H9 (cell line): ENCODE results near the gene EPGN. TPM values are rescaled to one million over a fixed set of nuclear protein-coding genes. Genes with fewer than 3 reads are reported as not detected.

ENCODE experiments used
- DNase-seq: peaks from one replicate; pipeline ENCODE4 v3.0.0-alpha.2; 2017
- H2AFZ ChIP-seq: one replicate; pipeline ENCODE4 v1.6.1; 2013; ENCODE audit warnings: mild to moderate bottlenecking, low read length, control low read depth, moderate library complexity
- H2AK5ac ChIP-seq: 2 replicates; pipeline ENCODE4 v1.6.1; 2013; ENCODE audit warnings: low read length, control low read depth, mixed read lengths; ENCODE audit not compliant: insufficient read length
- H2BK120ac ChIP-seq: one replicate; pipeline ENCODE4 v1.6.1; 2013; ENCODE audit warnings: low read depth, mild to moderate bottlenecking, low read length, control low read depth, inconsistent platforms; ENCODE audit not compliant: poor library complexity, severe bottlenecking
- H2BK12ac ChIP-seq: 2 replicates; pipeline ENCODE4 v1.6.1; 2013; ENCODE audit warnings: low read length, control low read depth, mixed read lengths, low read depth; ENCODE audit not compliant: insufficient read length
- H2BK15ac ChIP-seq: 2 replicates; pipeline ENCODE4 v1.6.1; 2013; ENCODE audit warnings: low read depth, low read length, control low read depth
- H2BK20ac ChIP-seq: one replicate; pipeline ENCODE4 v1.6.1; 2013; ENCODE audit warnings: low read depth, mild to moderate bottlenecking, low read length, control low read depth, inconsistent platforms; ENCODE audit not compliant: poor library complexity, severe bottlenecking
- H2BK5ac ChIP-seq: 2 replicates; pipeline ENCODE4 v1.6.1; 2013; ENCODE audit warnings: low read length, control low read depth, mixed read lengths; ENCODE audit not compliant: insufficient read length
- H3K14ac ChIP-seq: 2 replicates; pipeline ENCODE4 v1.6.1; 2013; ENCODE audit warnings: low read length, control low read depth; ENCODE audit not compliant: insufficient read depth
- H3K18ac ChIP-seq: 2 replicates; pipeline ENCODE4 v1.6.1; 2013; ENCODE audit warnings: low read depth, mild to moderate bottlenecking, mixed read lengths, low read length, control low read depth; ENCODE audit not compliant: insufficient read length
- H3K23ac ChIP-seq: 2 replicates; pipeline ENCODE4 v1.6.1; 2013; ENCODE audit warnings: low read length, control low read depth, mixed read lengths, low read depth; ENCODE audit not compliant: insufficient read length
- H3K23me2 ChIP-seq: 2 replicates; pipeline ENCODE4 v1.6.1; 2013; ENCODE audit warnings: low read depth, mild to moderate bottlenecking, mixed read lengths, low read length, control low read depth; ENCODE audit not compliant: insufficient read length, poor library complexity, severe bottlenecking
- H3K27ac ChIP-seq: 2 replicates; pipeline ENCODE4 v1.5.1; 2013; ENCODE audit warnings: low read length, control low read depth, mixed read lengths, low read depth; ENCODE audit not compliant: insufficient read length
- H3K27me3 ChIP-seq: 2 replicates; pipeline ENCODE4 v1.6.1; 2013; ENCODE audit warnings: low read length, control low read depth, inconsistent platforms; ENCODE audit not compliant: insufficient read depth
- H3K4ac ChIP-seq: 2 replicates; pipeline ENCODE4 v1.6.1; 2013; ENCODE audit warnings: low read depth, mild to moderate bottlenecking, control low read depth, inconsistent platforms, low read length, moderate library complexity
- H3K4me1 ChIP-seq: 2 replicates; pipeline ENCODE4 v1.6.1; 2013; ENCODE audit warnings: low read length, control low read depth, inconsistent platforms; ENCODE audit not compliant: insufficient read depth
- H3K4me2 ChIP-seq: 2 replicates; pipeline ENCODE4 v1.6.1; 2013; ENCODE audit warnings: low read length, control low read depth, mixed read lengths; ENCODE audit not compliant: insufficient read length, insufficient read depth
- H3K56ac ChIP-seq: 2 replicates; pipeline ENCODE4 v1.6.1; 2013; ENCODE audit warnings: low read depth, mild to moderate bottlenecking, mixed read lengths, low read length, control low read depth; ENCODE audit not compliant: insufficient read length
- H3K79me1 ChIP-seq: 2 replicates; pipeline ENCODE4 v1.6.1; 2013; ENCODE audit warnings: low read depth, mild to moderate bottlenecking, moderate library complexity, low read length, control low read depth, inconsistent platforms; ENCODE audit not compliant: insufficient read depth, poor library complexity, severe bottlenecking
- H3K79me2 ChIP-seq: 2 replicates; pipeline ENCODE4 v1.6.1; 2013; ENCODE audit warnings: low read length, control low read depth, inconsistent platforms; ENCODE audit not compliant: insufficient read depth
- H3K9ac ChIP-seq: 2 replicates; pipeline ENCODE4 v1.6.1; 2013; ENCODE audit warnings: low read length, control low read depth, mixed read lengths; ENCODE audit not compliant: insufficient read length; ENCODE audit errors: extremely low read depth
- H3K9me3 ChIP-seq: one replicate; pipeline ENCODE4 v1.6.1; 2013; ENCODE audit warnings: low read depth, low read length, inconsistent platforms; ENCODE audit not compliant: control insufficient read depth
- H3T11ph ChIP-seq: one replicate; pipeline ENCODE4 v1.6.1; 2013; ENCODE audit warnings: mild to moderate bottlenecking, low read length, control low read depth, inconsistent platforms
- H4K20me1 ChIP-seq: one replicate; pipeline ENCODE4 v1.6.1; 2013; ENCODE audit not compliant: control insufficient read depth, insufficient read length, insufficient read depth
- H4K5ac ChIP-seq: 2 replicates; pipeline ENCODE4 v1.6.1; 2013; ENCODE audit warnings: low read depth, mild to moderate bottlenecking, mixed read lengths, low read length, control low read depth; ENCODE audit not compliant: insufficient read length
- H4K8ac ChIP-seq: replicated peaks from 2 replicates; pipeline ENCODE4 v1.6.1; 2013; ENCODE audit warnings: low read length, control low read depth, mixed read lengths, low read depth; ENCODE audit not compliant: insufficient read length
- H4K91ac ChIP-seq: 2 replicates; pipeline ENCODE4 v1.6.1; 2013; ENCODE audit warnings: low read depth, mild to moderate bottlenecking, moderate library complexity, mixed read lengths, low read length, control low read depth; ENCODE audit not compliant: insufficient read length
- H3K27ac Mint-ChIP-seq, 3 experiments: 2 replicates in 2 of 3; 3 replicates in 1 of 3; pipeline ENCODE4 v1.8.0; 2020 to 2021; ENCODE audit warnings: mixed read lengths in 3 of 3, mild to moderate bottlenecking in 1 of 3, moderate library complexity in 1 of 3
- H3K27me3 Mint-ChIP-seq: 2 replicates; pipeline ENCODE4 v1.8.0; 2021; ENCODE audit warnings: low read depth, mild to moderate bottlenecking, moderate library complexity, mixed read lengths
- H3K36me3 Mint-ChIP-seq, 3 experiments: 2 replicates in 2 of 3; 3 replicates in 1 of 3; pipeline ENCODE4 v1.8.0; 2020 to 2021; ENCODE audit warnings: low read depth in 3 of 3, mixed read lengths in 3 of 3; ENCODE audit not compliant: insufficient read depth in 1 of 3
- H3K4me1 Mint-ChIP-seq, 2 experiments: 2 replicates each; pipeline ENCODE4 v1.8.0; 2020; ENCODE audit warnings: mixed read lengths in 2 of 2
- H3K4me3 Mint-ChIP-seq, 2 experiments: 2 replicates in 1 of 2; 3 replicates in 1 of 2; pipeline ENCODE4 v1.8.0; 2020 to 2021; ENCODE audit warnings: mild to moderate bottlenecking in 2 of 2, mixed read lengths in 2 of 2, moderate library complexity in 1 of 2
- H3K9me3 Mint-ChIP-seq, 2 experiments: 2 replicates in 1 of 2; 3 replicates in 1 of 2; pipeline ENCODE4 v1.8.0; 2020; ENCODE audit warnings: mild to moderate bottlenecking in 2 of 2, mixed read lengths in 2 of 2, moderate library complexity in 1 of 2
- CTCF ChIP-seq: fragments of 200-600 bp; sonication (generic); conservative IDR thresholded peaks from 3 replicates; pipeline ENCODE4 v1.8.0; 2021; ENCODE audit warnings: antibody characterized with exemption, mild to moderate bottlenecking
- WGBS: extraction: QIAGEN DNeasy Blood & Tissue Kit; methylation state at CpG from one replicate; pipeline ENCODE4 v1.1.7; 2013; ENCODE audit warnings: missing lambda C conversion rate, low lambda C conversion rate, mixed read lengths; ENCODE audit not compliant: insufficient read length; ENCODE audit errors: extremely low coverage; 5-methylcytosine and 5-hydroxymethylcytosine counted together
- total RNA-seq: library from RNA; stranded (reverse); gene quantifications from 2 replicates; pipeline ENCODE4 v1.2.1, GENCODE V29; 2021

Gene EPGN
- total RNA-seq, 1 experiment from 2014 or later: not detected

DNA sequence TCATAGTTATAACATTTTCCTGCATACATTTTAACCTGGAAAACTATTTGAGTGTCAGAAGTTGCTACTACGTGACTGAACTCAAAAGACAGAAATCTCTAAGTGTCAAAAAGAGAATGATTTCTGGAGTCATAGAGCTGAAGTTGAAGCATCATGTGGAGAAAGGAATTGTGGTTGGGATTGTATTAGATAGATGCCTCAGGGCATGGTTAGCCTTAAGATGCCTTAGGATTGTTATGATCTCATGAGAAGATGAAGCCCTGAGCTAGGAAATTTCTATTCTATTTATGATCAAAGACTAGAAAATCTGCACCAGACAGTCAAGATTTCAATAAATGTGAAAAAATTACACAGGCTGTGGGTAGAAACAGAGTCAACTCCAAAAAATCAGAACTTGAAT lies 20.2 kb downstream of the EPGN start:
- Histone ChIP-seq H3K14ac (no peak overlapping the region), H3K27me3 (no peaks in the 10 kb centered on the region), H2BK12ac (no peak overlapping the region), H3K23ac (no peak overlapping the region), H3K4me2 (no peak overlapping the region), H3K4ac (no peak overlapping the region), H3K27ac (no peak overlapping the region), H2BK120ac (no peak overlapping the region), H3K23me2 (no peaks in the 10 kb centered on the region), H4K8ac (no peak overlapping the region), H2AK5ac (no peak overlapping the region), H3K4me1 (no peaks in the 10 kb centered on the region), H3K9ac (no peak overlapping the region), H4K91ac (no peak overlapping the region), H3K56ac (no peak overlapping the region), H4K5ac (no peak overlapping the region), H3K18ac (no peak overlapping the region), H3K9me3 (no peaks in the 10 kb centered on the region), H3K79me2 (no peaks in the 10 kb centered on the region), H3K79me1 (no peaks in the 10 kb centered on the region), H3T11ph (no peak overlapping the region), H4K20me1 (no peaks in the 10 kb centered on the region), H2BK20ac (no peak overlapping the region), H2AFZ (no peak overlapping the region), H2BK5ac (no peak overlapping the region), H2BK15ac (no peak overlapping the region)
- Mint-ChIP-seq H3K27ac (no peak overlapping the region), H3K36me3 (peaks cover 0 to 4% (median 0%) of the 10 kb centered on the region in 3 experiments; a peak in 1 of 7 replicates), H3K4me1 (peaks cover 13 to 14% of the 10 kb centered on the region in 2 experiments), H3K27me3 (no peaks in the 10 kb centered on the region), H3K9me3 (peaks cover 0 to 5% of the 10 kb centered on the region in 2 experiments; a peak in 1 of 5 replicates), H3K4me3 (no peak overlapping the region)
- WGBS: no CpG with 5 or more reads among the region's 1 CpG
- no peak for DNase-seq
- no peak for TF ChIP-seq CTCF
